K562 (cell line): ENCODE data around the gene IDH1. TPM values are rescaled to one million over a fixed set of nuclear protein-coding genes. Genes with fewer than 3 reads are reported as not detected.

Source experiments
- ATF4 ChIP-seq: fragments of 450-650 bp; formaldehyde crosslinking; IDR thresholded peaks from 2 replicates; pipeline ENCODE4 v1.4.0; 2022; ENCODE audit warnings: mild to moderate bottlenecking, moderate library complexity
- BRF1 ChIP-seq: IDR thresholded peaks from 3 replicates; pipeline ENCODE4 v1.6.1; 2011; ENCODE audit warnings: borderline replicate concordance, mild to moderate bottlenecking; ENCODE audit not compliant: insufficient read length; ENCODE audit errors: extremely low read depth
- HOXB6 ChIP-seq: fragments of 250-450 bp; sonication (Bioruptor Pico); IDR thresholded peaks from 2 replicates; pipeline ENCODE4 v1.5.1; 2022; ENCODE audit warnings: mild to moderate bottlenecking, borderline replicate concordance
- KAT8 ChIP-seq: fragments of 450-650 bp; IDR thresholded peaks from 2 replicates; pipeline ENCODE4 v1.6.1; 2016; ENCODE audit warnings: low read depth, mild to moderate bottlenecking
- MECOM ChIP-seq: fragments of 250-450 bp; sonication (Bioruptor Pico); IDR thresholded peaks from 2 replicates; pipeline ENCODE4 v1.8.0; 2022; ENCODE audit warnings: inconsistent platforms
- MYNN ChIP-seq, 2 experiments: sonication (generic); formaldehyde crosslinking in 1 of 2; IDR thresholded peaks; 2 replicates each; pipeline versions ENCODE4 v1.5.0 to v1.6.1; 2016 to 2020; ENCODE audit warnings: antibody characterized with exemption in 1 of 2, missing genetic modification reagents in 1 of 2
- RFX5 ChIP-seq: IDR thresholded peaks from 2 replicates; pipeline ENCODE4 v1.6.1; 2011; ENCODE audit warnings: low read depth, mild to moderate bottlenecking, improper control_type of control experiment, low read length
- SREBF1 ChIP-seq: fragments of 150-350 bp; IDR thresholded peaks from 2 replicates; pipeline ENCODE4 v1.6.1; 2014; ENCODE audit warnings: antibody characterized with exemption, low read depth, low read length, borderline replicate concordance
- TRIM25 ChIP-seq: fragments of 450-650 bp; IDR thresholded peaks from 2 replicates; pipeline ENCODE4 v1.7.0; 2016; ENCODE audit warnings: borderline replicate concordance
- ZNF316 ChIP-seq: fragments of 450-650 bp; IDR thresholded peaks from 2 replicates; pipeline ENCODE4 v1.6.1; 2016
- polyA plus RNA-seq, 8 experiments: library from polyadenylated mRNA; depleted of rRNA in 4 of 8; stranded (reverse) in 5 of 8; unstranded in 3 of 8; fragments of >200 nt; fragmentation: Nextera tagmentation in 2 of 8; fragmentation: Illumina TruSeq in 1 of 8; extraction: Ambion mirVana in 2 of 8; extraction: Trizol in 1 of 8; gene quantifications; 2 replicates each; pipeline versions ENCODE4 v1.2.1 to v1.2.3, GENCODE V29; 2011 to 2014; ENCODE audit warnings: inconsistent platforms in 1 of 8, missing spikeins in 1 of 8
- total RNA-seq, 7 experiments: library from RNA; depleted of rRNA in 6 of 7; stranded (reverse); fragments of >200 nt in 6 of 7; fragmentation: Illumina TruSeq in 2 of 7; extraction: Trizol in 2 of 7; gene quantifications; 2 replicates each; pipeline versions ENCODE4 v1.2.1 to v1.2.3, GENCODE V29; 2011 to 2021; ENCODE audit warnings: low replicate concordance in 1 of 7
- TF ChIP-seq, protein P1 (sequence below): fragments of 200-800 bp; sonication (Bioruptor generic); IDR thresholded peaks from 2 replicates; pipeline ENCODE4 v1.6.1; 2017; ENCODE audit warnings: missing genetic modification characterization, missing compliant biosample characterization
- TF ChIP-seq, protein P2 (sequence below): fragments of 450-650 bp; IDR thresholded peaks from 2 replicates; pipeline ENCODE4 v1.7.1; 2018; ENCODE audit warnings: mild to moderate bottlenecking, low read depth; ENCODE audit not compliant: partially characterized antibody
- TF ChIP-seq, protein P3 (sequence below), 2 experiments: fragments of 450-650 bp in 1 of 2; sonication (generic) in 1 of 2; formaldehyde crosslinking; conservative IDR thresholded peaks; 2 replicates each; pipeline versions ENCODE4 v1.4.0 to v1.8.1; 2020 to 2022; ENCODE audit warnings: mild to moderate bottlenecking in 1 of 2, missing genetic modification reagents in 1 of 2
- TF ChIP-seq, protein P4 (sequence below), 2 experiments: fragments of 450-650 bp; IDR thresholded peaks; 2 replicates each; pipeline ENCODE4 v1.6.1; 2018; ENCODE audit warnings: mild to moderate bottlenecking in 2 of 2, low read depth in 1 of 2; ENCODE audit not compliant: partially characterized antibody in 2 of 2

Gene IDH1
- total and polyA plus RNA-seq, 9 of the 15 experiments (the other 6 are each of a cell fraction or from before 2014, with no cell fraction given), result 61.9 to 194 (median 101) TPM

DNA sequence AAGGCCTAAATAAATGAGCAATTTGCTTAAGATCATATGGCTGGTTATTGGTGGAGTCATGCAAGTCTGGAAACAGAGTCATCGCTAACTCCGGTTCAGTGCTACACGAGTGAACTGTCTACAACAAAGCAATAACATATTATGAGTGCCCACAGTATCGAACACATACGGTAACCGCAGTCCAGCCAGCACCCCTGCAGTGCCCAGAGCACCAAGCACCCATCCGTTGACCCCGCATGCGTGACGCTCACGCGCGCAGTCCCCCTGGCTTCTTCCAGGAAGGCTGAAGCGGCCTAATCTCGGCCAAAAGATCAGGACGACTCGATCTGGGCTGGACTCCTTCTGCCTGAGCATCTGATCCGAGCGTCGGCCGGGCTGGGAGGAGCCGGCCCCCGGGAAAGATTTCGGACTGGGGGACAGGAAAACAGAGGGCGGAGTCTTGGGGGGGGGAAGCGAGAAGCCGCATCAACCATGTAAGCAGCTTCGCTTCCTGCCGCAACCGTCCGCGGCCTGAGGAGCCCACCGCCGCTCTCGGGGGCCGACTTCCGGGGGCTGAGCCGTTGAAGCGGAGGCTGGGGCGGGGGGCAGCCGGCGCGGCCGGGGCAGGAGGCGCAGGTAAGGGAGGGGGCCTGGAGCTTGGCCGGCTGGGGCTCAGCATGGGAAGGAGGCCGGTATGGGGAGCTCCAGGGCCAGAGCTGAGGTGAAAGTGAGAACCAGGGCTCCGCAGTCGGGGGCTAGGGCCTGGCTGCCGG, 11.1 kb upstream of the IDH1 start, which contains the start of gene PIKFYVE (continued):
- TF ChIP-seq, protein P1, sequence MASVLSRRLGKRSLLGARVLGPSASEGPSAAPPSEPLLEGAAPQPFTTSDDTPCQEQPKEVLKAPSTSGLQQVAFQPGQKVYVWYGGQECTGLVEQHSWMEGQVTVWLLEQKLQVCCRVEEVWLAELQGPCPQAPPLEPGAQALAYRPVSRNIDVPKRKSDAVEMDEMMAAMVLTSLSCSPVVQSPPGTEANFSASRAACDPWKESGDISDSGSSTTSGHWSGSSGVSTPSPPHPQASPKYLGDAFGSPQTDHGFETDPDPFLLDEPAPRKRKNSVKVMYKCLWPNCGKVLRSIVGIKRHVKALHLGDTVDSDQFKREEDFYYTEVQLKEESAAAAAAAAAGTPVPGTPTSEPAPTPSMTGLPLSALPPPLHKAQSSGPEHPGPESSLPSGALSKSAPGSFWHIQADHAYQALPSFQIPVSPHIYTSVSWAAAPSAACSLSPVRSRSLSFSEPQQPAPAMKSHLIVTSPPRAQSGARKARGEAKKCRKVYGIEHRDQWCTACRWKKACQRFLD (CRISPR knock-in tag), result no peak
- no peak for TF ChIP-seq ZNF316
- peak; percentile 86; the same call in 1 of the 2 replicates for TF ChIP-seq MYNN (IDR thresholded peaks at IDR 0.05)
- no peak for TF ChIP-seq MYNN (CRISPR knock-in tag; IDR thresholded peaks at IDR 0.05)
- TF ChIP-seq, protein P2, sequence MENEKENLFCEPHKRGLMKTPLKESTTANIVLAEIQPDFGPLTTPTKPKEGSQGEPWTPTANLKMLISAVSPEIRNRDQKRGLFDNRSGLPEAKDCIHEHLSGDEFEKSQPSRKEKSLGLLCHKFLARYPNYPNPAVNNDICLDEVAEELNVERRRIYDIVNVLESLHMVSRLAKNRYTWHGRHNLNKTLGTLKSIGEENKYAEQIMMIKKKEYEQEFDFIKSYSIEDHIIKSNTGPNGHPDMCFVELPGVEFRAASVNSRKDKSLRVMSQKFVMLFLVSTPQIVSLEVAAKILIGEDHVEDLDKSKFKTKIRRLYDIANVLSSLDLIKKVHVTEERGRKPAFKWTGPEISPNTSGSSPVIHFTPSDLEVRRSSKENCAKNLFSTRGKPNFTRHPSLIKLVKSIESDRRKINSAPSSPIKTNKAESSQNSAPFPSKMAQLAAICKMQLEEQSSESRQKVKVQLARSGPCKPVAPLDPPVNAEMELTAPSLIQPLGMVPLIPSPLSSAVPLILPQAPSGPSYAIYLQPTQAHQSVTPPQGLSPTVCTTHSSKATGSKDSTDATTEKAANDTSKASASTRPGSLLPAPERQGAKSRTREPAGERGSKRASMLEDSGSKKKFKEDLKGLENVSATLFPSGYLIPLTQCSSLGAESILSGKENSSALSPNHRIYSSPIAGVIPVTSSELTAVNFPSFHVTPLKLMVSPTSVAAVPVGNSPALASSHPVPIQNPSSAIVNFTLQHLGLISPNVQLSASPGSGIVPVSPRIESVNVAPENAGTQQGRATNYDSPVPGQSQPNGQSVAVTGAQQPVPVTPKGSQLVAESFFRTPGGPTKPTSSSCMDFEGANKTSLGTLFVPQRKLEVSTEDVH, result no peak
- TF ChIP-seq BRF1, result no peak
- peak; percentile 88; the same call in 1 of the 2 replicates for TF ChIP-seq SREBF1
- no peak for TF ChIP-seq HOXB6 (CRISPR knock-in tag)
- TF ChIP-seq ATF4 (CRISPR knock-in tag), result no peak
- no peak for TF ChIP-seq KAT8
- TF ChIP-seq, protein P3, sequence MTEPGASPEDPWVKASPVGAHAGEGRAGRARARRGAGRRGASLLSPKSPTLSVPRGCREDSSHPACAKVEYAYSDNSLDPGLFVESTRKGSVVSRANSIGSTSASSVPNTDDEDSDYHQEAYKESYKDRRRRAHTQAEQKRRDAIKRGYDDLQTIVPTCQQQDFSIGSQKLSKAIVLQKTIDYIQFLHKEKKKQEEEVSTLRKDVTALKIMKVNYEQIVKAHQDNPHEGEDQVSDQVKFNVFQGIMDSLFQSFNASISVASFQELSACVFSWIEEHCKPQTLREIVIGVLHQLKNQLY (CRISPR knock-in tag; conservative IDR thresholded peaks at IDR 0.05), result no peak
- no peak for TF ChIP-seq TRIM25
- no peak for TF ChIP-seq RFX5
- TF ChIP-seq, protein P4, sequence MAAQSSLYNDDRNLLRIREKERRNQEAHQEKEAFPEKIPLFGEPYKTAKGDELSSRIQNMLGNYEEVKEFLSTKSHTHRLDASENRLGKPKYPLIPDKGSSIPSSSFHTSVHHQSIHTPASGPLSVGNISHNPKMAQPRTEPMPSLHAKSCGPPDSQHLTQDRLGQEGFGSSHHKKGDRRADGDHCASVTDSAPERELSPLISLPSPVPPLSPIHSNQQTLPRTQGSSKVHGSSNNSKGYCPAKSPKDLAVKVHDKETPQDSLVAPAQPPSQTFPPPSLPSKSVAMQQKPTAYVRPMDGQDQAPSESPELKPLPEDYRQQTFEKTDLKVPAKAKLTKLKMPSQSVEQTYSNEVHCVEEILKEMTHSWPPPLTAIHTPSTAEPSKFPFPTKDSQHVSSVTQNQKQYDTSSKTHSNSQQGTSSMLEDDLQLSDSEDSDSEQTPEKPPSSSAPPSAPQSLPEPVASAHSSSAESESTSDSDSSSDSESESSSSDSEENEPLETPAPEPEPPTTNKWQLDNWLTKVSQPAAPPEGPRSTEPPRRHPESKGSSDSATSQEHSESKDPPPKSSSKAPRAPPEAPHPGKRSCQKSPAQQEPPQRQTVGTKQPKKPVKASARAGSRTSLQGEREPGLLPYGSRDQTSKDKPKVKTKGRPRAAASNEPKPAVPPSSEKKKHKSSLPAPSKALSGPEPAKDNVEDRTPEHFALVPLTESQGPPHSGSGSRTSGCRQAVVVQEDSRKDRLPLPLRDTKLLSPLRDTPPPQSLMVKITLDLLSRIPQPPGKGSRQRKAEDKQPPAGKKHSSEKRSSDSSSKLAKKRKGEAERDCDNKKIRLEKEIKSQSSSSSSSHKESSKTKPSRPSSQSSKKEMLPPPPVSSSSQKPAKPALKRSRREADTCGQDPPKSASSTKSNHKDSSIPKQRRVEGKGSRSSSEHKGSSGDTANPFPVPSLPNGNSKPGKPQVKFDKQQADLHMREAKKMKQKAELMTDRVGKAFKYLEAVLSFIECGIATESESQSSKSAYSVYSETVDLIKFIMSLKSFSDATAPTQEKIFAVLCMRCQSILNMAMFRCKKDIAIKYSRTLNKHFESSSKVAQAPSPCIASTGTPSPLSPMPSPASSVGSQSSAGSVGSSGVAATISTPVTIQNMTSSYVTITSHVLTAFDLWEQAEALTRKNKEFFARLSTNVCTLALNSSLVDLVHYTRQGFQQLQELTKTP (IDR thresholded peaks at IDR 0.05; ENCODE audit: low read depth in 1 of 2, partially characterized antibody in 2 of 2), result peak in 1 of 2 experiments; percentile 26
- TF ChIP-seq MECOM (CRISPR knock-in tag), result no peak
